Renal cortical epithelial cell (primary cell): ENCODE results near the gene ATRN. TPM values are rescaled to one million over a fixed set of nuclear protein-coding genes. Genes with fewer than 3 reads are reported as not detected.
A peak's percentile ranks its signal among the peaks of the same experiment; 100 is the strongest.

Experiments used
- DNase-seq: peaks from one replicate; pipeline ENCODE4 v3.0.0-alpha.2; 2011; ENCODE audit warnings: low read depth
- total RNA-seq: library from RNA; depleted of rRNA; stranded (reverse); fragments of >200 nt; gene quantifications from 2 replicates; pipeline ENCODE4 v1.2.3, GENCODE V29; 2014

ATRN gene
- total RNA-seq, 1 donor from 2014 or later, result 66.1 TPM

- DNase-seq, result no peak
Measured at GRCh38 chr20:3696200-3696599, 225.4 kb downstream of the ATRN start.

- DNase-seq, result no peak
Measured at GRCh38 chr20:3696745-3697587, 226.1 kb downstream of the ATRN start.

- peak; percentile 21 for DNase-seq
Measured at GRCh38 chr20:3697588-3698305, 226.9 kb downstream of the ATRN start.

- DNase-seq, result no peak
Measured at GRCh38 chr20:3698591-3699001, 227.8 kb downstream of the ATRN start.

- DNase-seq, result no peak
Measured at GRCh38 chr20:3699037-3699436, 228.2 kb downstream of the ATRN start.

Other genes starting within 250 kb of the ATRN start
- gene SLC4A11, start 231.8 kb upstream of the ATRN start, total RNA-seq, result 3.1 and 3.8 TPM in 2 replicates
- gene DNAAF9, start 63.3 kb upstream of the ATRN start, total RNA-seq, result 6.8 and 22.0 TPM in 2 replicates
- not detected in 2 replicates for gene GFRA4, start 192.4 kb downstream of the ATRN start, total RNA-seq
- gene ADAM33, start 211.0 kb downstream of the ATRN start, total RNA-seq, result 0.10 TPM in 1 of 2 replicates, not detected in the other
- not detected in 2 replicates for gene SIGLEC1, start 241.6 kb downstream of the ATRN start, total RNA-seq